NCI-H526 (cell line): ENCODE data around the gene KIAA2012.

Experiments used
- DNase-seq, 2 experiments: peaks; one replicate each; lab custom pipeline; 2025; lab: John Stamatoyannopoulos, UW

Gene KIAA2012

GRCh38 chr2:202084265-202084664 lies 11.2 kb downstream of the KIAA2012 start:
- DNase-seq, result no peak

GRCh38 chr2:202088777-202089176 lies 15.7 kb downstream of the KIAA2012 start:
- no peak for DNase-seq

GRCh38 chr2:202090530-202090929 lies 17.5 kb downstream of the KIAA2012 start:
- no peak for DNase-seq

DNA sequence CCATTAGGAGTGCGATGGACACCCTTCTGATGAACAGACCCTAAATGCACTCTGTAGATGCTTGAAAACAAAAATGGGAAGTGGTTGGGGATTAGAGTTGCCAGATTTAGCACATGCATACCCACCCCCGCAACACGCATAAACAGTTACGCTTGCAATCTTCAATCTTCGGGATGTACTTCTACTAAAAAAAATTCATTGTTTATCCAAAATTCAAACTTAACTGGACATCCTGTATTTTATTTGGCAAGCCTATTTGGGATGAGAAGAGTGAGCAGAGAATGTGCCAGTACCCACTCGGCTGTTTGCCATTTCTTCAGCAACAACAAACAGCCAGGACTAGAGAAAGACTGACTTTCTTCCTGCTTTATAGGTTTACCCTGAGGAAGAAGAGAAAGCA lies 18.4 kb downstream of the KIAA2012 start:
- DNase-seq, result no peak

- no peak for DNase-seq
Observed at GRCh38 chr2:202094426-202094986, 21.5 kb downstream of the KIAA2012 start.

- peak in 1 of 2 experiments; percentile 16 for DNase-seq
Observed at GRCh38 chr2:202095235-202095634, 22.2 kb downstream of the KIAA2012 start.

- no peak for DNase-seq
Observed at GRCh38 chr2:202096736-202097135, 23.7 kb downstream of the KIAA2012 start.

- no peak for DNase-seq
Observed at GRCh38 chr2:202098291-202098690, 25.2 kb downstream of the KIAA2012 start.

- DNase-seq, result no peak
Observed at GRCh38 chr2:202099515-202099914, 26.5 kb downstream of the KIAA2012 start.

GRCh38 chr2:202100176-202100575 lies 27.1 kb downstream of the KIAA2012 start:
- no peak for DNase-seq

GRCh38 chr2:202101026-202101579 lies 28.0 kb downstream of the KIAA2012 start:
- no peak for DNase-seq

- DNase-seq, result no peak
Observed at GRCh38 chr2:202102425-202103000, 29.5 kb downstream of the KIAA2012 start.

DNA sequence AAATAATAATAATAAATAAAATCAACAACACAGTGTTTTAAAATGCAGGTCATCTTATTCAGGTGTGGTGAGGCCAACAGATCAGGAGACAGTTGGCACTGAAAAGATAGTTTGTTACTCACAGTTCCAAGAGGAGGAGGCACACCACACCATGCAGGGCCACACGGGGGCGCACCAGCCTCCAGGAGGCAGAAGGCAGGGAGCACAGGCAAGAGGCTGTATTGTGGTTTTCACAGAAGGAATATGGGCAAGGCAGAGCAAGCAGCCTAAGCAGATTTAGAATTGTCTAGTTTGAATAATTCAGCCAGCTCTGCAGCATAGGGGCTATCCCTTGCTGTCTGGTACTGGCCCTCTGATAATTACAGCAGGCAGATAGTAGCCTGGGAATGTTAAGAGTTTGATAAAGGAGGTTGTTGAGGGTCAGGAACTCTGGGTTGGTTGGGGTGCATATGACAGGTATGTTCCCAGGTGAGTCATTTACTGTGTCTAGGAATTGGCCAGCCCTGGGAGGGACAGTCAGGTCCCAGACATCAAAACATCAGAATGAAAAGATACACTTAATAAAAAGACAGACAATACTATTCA lies 31.3 kb downstream of the KIAA2012 start:
- DNase-seq, result peak in 1 of 2 experiments; percentile 59

DNA sequence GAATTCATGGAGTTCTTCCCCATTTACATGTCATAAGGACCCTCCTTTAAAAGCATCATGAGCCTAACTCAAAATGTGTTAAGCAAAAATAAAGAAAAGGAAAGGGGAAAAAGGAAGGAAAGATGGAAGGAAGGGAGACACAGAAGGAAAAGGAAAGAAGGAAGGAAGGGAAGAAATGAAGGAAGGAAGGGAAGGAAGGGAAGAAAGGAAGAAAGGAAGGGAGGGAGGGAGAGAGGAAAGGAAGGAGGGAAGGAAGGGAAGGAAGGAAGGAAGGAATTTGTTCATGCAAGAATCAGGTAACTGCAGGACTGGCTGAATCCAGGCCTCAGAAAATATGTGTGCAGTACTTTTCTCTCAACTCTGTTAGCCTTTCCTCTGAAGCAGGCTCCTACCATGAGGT lies 32.0 kb downstream of the KIAA2012 start:
- no peak for DNase-seq

DNA sequence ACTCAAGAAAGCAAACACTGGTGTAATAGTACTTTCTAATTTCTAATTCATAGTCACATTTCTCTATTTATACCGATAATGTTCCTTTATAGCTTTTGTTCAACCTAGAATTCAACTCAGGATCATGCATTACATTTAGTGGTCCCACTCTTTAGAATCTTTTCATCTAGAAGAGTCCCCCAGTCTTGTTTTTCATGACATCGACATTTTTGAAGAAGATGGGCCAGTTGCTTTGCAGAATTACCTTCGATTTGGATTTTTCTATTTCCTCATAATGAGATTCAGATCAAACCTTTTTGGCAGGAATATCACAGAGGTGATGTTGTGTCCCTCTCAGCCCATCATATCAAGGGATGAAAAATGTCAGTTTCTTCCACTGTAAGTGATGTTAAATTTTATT lies 35.3 kb downstream of the KIAA2012 start:
- no peak for DNase-seq

DNA sequence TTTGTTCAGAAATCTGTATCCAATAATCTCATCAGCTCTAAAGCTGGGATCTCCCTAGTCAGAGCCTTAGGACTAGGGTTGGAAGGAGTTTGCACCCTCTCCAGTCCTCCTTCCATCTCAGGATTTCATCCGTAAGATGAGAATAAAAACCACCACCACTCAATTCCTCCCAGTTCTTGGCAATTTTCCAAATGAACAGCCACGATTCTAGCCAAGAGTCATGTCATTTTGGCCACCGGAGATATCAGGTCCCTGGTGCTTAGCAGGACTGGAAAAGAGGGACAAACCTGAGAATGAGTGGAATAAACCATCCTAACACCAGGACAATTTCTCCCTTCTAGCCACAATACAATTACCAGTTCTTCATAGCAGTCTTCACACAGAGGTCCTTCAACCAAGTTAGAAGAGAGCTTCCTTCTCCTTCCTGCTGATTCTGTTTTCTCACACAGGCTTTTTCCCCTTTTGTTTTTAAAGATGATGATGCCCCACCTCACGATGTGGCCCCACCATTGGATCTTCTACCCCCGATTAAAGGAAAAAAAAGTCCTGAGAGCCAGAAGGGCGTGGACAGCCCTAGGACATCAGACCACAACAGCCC lies 36.2 kb downstream of the KIAA2012 start:
- no peak for DNase-seq

DNA sequence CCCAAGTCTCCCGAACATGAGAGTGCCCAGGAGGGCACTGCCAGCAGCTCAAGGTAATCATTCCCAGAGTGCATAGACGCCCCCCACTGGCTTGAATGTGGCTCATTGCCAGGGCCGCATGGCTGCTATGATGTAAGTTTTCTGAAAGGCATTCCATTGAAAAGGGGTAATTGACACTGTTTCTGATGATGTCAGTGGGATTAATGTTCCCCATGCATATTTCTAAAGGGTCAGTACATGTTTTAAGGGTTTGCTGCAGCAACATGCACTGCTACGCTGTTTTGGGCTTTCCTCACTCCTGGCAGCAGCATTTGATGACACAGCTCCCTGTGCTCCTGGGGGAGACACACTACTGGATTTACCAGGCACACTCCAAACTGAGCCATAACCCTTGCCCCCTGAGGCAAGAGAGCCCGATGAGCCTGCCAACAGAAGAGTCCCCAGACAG lies 36.7 kb downstream of the KIAA2012 start:
- DNase-seq, result no peak

DNA sequence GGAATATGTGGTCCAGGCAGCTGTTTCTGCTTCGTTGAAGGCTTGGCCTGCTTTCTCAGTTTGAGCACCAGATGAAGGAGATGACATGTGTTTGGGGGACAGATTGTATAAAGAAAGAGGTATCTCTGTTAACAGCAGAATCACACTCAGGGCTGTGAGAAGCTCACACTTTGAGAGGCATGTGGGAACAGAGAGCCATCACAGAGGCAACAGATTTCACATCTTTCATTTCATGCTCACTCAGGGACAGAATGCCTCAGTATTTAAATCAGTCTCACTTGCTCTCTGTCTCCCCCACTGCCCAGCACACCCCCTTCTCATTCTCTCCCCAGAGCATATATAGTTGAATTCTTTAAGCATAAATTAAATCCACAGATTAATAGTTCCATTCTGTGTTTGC lies 37.4 kb downstream of the KIAA2012 start:
- no peak for DNase-seq

GRCh38 chr2:202112041-202112440 lies 39.0 kb downstream of the KIAA2012 start:
- no peak for DNase-seq

GRCh38 chr2:202113571-202114142 lies 40.6 kb downstream of the KIAA2012 start:
- peak in 1 of 2 experiments; percentile 9 for DNase-seq

GRCh38 chr2:202114291-202114690 lies 41.2 kb downstream of the KIAA2012 start:
- no peak for DNase-seq

GRCh38 chr2:202114795-202115194 lies 41.7 kb downstream of the KIAA2012 start:
- DNase-seq, result no peak
